ENCODE results near the gene CDH12. TPM values are rescaled to one million over a fixed set of nuclear protein-coding genes. Genes with fewer than 3 reads are reported as not detected.

The CDH12 gene
- polyA plus RNA-seq, 2 donors, result 0.01 TPM; not detected in 1

- Histone ChIP-seq H3K4me1 (ENCODE audit: control insufficient read depth in 2 of 2, insufficient read depth in 2 of 2, low read length in 1 of 2) (no peaks in the 10 kb centered on the region), H3K27me3 (ENCODE audit: control insufficient read depth in 1 of 2, insufficient read depth in 2 of 2, low read length in 2 of 2) (no peaks in the 10 kb centered on the region), H3K9me3 (ENCODE audit: control insufficient read depth in 2 of 2, insufficient read depth in 1 of 2, low read depth in 1 of 2, low read length in 1 of 2) (no peaks in the 10 kb centered on the region), H3K4me3 (ENCODE audit: low read depth in 1 of 2, low read length in 2 of 2) (no peak overlapping the region), H3K36me3 (ENCODE audit: control insufficient read depth in 2 of 2, insufficient read depth in 2 of 2, low read length in 1 of 2) (no peaks in the 10 kb centered on the region), H3K27ac (ENCODE audit: low read depth in 2 of 2, low read length in 1 of 2) (no peak overlapping the region)
- 16 to 22% methylated on average over 2 of the region's 2 CpGs for WGBS, 2 donors
Measured at GRCh38 chr5:22683050-22683449, 170.1 kb downstream of the CDH12 start.

- no peaks in the 10 kb centered on the region for H3K4me1 ChIP-seq (ENCODE audit: control insufficient read depth in 2 of 2, insufficient read depth in 2 of 2, low read length in 1 of 2)
- no peak overlapping the region for H3K4me3 ChIP-seq (ENCODE audit: low read depth in 1 of 2, low read length in 2 of 2)
- no peaks in the 10 kb centered on the region for H3K27me3 ChIP-seq (ENCODE audit: control insufficient read depth in 1 of 2, insufficient read depth in 2 of 2, low read length in 2 of 2)
- no peaks in the 10 kb centered on the region for H3K9me3 ChIP-seq (ENCODE audit: control insufficient read depth in 2 of 2, insufficient read depth in 1 of 2, low read depth in 1 of 2, low read length in 1 of 2)
- 45 to 49% methylated on average over 3 of the region's 3 CpGs for WGBS, 2 donors
- H3K36me3 ChIP-seq (ENCODE audit: control insufficient read depth in 2 of 2, insufficient read depth in 2 of 2, low read length in 1 of 2), result no peaks in the 10 kb centered on the region
- H3K27ac ChIP-seq (ENCODE audit: low read depth in 2 of 2, low read length in 1 of 2), result no peak overlapping the region
Measured at GRCh38 chr5:22678886-22679285, 174.3 kb downstream of the CDH12 start.

DNA sequence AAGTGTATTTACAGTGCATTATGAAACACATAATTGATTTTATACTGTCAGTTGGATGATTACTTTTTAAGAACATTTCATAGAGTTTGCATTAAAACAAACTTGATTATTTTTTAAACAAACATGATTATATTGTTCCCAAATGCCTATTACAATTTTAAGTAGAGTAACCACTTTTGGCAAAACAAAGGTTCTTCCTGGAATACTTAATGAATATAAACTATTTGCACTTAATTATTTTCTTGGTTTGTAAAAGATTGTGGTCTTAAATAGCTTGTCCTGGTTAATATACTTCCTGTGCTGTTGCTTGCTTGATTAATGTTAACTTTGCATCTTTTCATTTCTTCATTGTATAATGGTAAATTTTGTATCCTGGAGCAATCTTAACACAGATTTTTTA, 180.0 kb downstream of the CDH12 start:
- no peak overlapping the region for H3K27ac ChIP-seq (ENCODE audit: low read depth in 2 of 2, low read length in 1 of 2)
- no peaks in the 10 kb centered on the region for H3K27me3 ChIP-seq (ENCODE audit: control insufficient read depth in 1 of 2, insufficient read depth in 2 of 2, low read length in 2 of 2)
- no peaks in the 10 kb centered on the region for H3K4me1 ChIP-seq (ENCODE audit: control insufficient read depth in 2 of 2, insufficient read depth in 2 of 2, low read length in 1 of 2)
- H3K9me3 ChIP-seq (ENCODE audit: control insufficient read depth in 2 of 2, insufficient read depth in 1 of 2, low read depth in 1 of 2, low read length in 1 of 2), result no peaks in the 10 kb centered on the region
- no peak overlapping the region for H3K4me3 ChIP-seq (ENCODE audit: low read depth in 1 of 2, low read length in 2 of 2)
- H3K36me3 ChIP-seq (ENCODE audit: control insufficient read depth in 2 of 2, insufficient read depth in 2 of 2, low read length in 1 of 2), result no peaks in the 10 kb centered on the region

GRCh38 chr5:22669345-22669744, 183.8 kb downstream of the CDH12 start:
- Histone ChIP-seq H3K4me3 (ENCODE audit: low read depth in 1 of 2, low read length in 2 of 2) (no peak overlapping the region), H3K4me1 (ENCODE audit: control insufficient read depth in 2 of 2, insufficient read depth in 2 of 2, low read length in 1 of 2) (no peaks in the 10 kb centered on the region), H3K27me3 (ENCODE audit: control insufficient read depth in 1 of 2, insufficient read depth in 2 of 2, low read length in 2 of 2) (no peaks in the 10 kb centered on the region), H3K36me3 (ENCODE audit: control insufficient read depth in 2 of 2, insufficient read depth in 2 of 2, low read length in 1 of 2) (no peaks in the 10 kb centered on the region), H3K9me3 (ENCODE audit: control insufficient read depth in 2 of 2, insufficient read depth in 1 of 2, low read depth in 1 of 2, low read length in 1 of 2) (no peaks in the 10 kb centered on the region), H3K27ac (ENCODE audit: low read depth in 2 of 2, low read length in 1 of 2) (no peak overlapping the region)
- WGBS, 2 donors, result 73 to 76% methylated on average over 4 of the region's 4 CpGs

- H3K4me3 ChIP-seq (ENCODE audit: low read depth in 1 of 2, low read length in 2 of 2), result no peak overlapping the region
- H3K9me3 ChIP-seq (ENCODE audit: control insufficient read depth in 2 of 2, insufficient read depth in 1 of 2, low read depth in 1 of 2, low read length in 1 of 2), result no peaks in the 10 kb centered on the region
- H3K36me3 ChIP-seq (ENCODE audit: control insufficient read depth in 2 of 2, insufficient read depth in 2 of 2, low read length in 1 of 2), result no peaks in the 10 kb centered on the region
- no peaks in the 10 kb centered on the region for H3K4me1 ChIP-seq (ENCODE audit: control insufficient read depth in 2 of 2, insufficient read depth in 2 of 2, low read length in 1 of 2)
- H3K27me3 ChIP-seq (ENCODE audit: control insufficient read depth in 1 of 2, insufficient read depth in 2 of 2, low read length in 2 of 2), result no peaks in the 10 kb centered on the region
- H3K27ac ChIP-seq (ENCODE audit: low read depth in 2 of 2, low read length in 1 of 2), result no peak overlapping the region
- WGBS, 2 donors, result 72 to 81% methylated on average over 2 of the region's 2 CpGs
Measured at GRCh38 chr5:22665801-22666200, 187.3 kb downstream of the CDH12 start.

GRCh38 chr5:22663134-22663533, 190.0 kb downstream of the CDH12 start:
- H3K27ac ChIP-seq (ENCODE audit: low read depth in 2 of 2, low read length in 1 of 2), result no peak overlapping the region
- no peaks in the 10 kb centered on the region for H3K9me3 ChIP-seq (ENCODE audit: control insufficient read depth in 2 of 2, insufficient read depth in 1 of 2, low read depth in 1 of 2, low read length in 1 of 2)
- no peaks in the 10 kb centered on the region for H3K27me3 ChIP-seq (ENCODE audit: control insufficient read depth in 1 of 2, insufficient read depth in 2 of 2, low read length in 2 of 2)
- H3K36me3 ChIP-seq (ENCODE audit: control insufficient read depth in 2 of 2, insufficient read depth in 2 of 2, low read length in 1 of 2), result no peaks in the 10 kb centered on the region
- H3K4me1 ChIP-seq (ENCODE audit: control insufficient read depth in 2 of 2, insufficient read depth in 2 of 2, low read length in 1 of 2), result no peaks in the 10 kb centered on the region
- H3K4me3 ChIP-seq (ENCODE audit: low read depth in 1 of 2, low read length in 2 of 2), result no peak overlapping the region
- WGBS, 2 donors, result 26 to 40% methylated on average over 2 of the region's 2 CpGs

GRCh38 chr5:22662391-22662790, 190.8 kb downstream of the CDH12 start:
- Histone ChIP-seq H3K9me3 (ENCODE audit: control insufficient read depth in 2 of 2, insufficient read depth in 1 of 2, low read depth in 1 of 2, low read length in 1 of 2) (no peaks in the 10 kb centered on the region), H3K27me3 (ENCODE audit: control insufficient read depth in 1 of 2, insufficient read depth in 2 of 2, low read length in 2 of 2) (no peaks in the 10 kb centered on the region), H3K4me1 (ENCODE audit: control insufficient read depth in 2 of 2, insufficient read depth in 2 of 2, low read length in 1 of 2) (no peaks in the 10 kb centered on the region), H3K36me3 (ENCODE audit: control insufficient read depth in 2 of 2, insufficient read depth in 2 of 2, low read length in 1 of 2) (no peaks in the 10 kb centered on the region), H3K4me3 (ENCODE audit: low read depth in 1 of 2, low read length in 2 of 2) (no peak overlapping the region), H3K27ac (ENCODE audit: low read depth in 2 of 2, low read length in 1 of 2) (no peak overlapping the region)
- 35 to 41% methylated on average over 3 of the region's 3 CpGs for WGBS, 2 donors

GRCh38 chr5:22651355-22651754, 201.8 kb downstream of the CDH12 start:
- Histone ChIP-seq H3K27me3 (ENCODE audit: control insufficient read depth in 1 of 2, insufficient read depth in 2 of 2, low read length in 2 of 2) (no peaks in the 10 kb centered on the region), H3K4me3 (ENCODE audit: low read depth in 1 of 2, low read length in 2 of 2) (no peak overlapping the region), H3K9me3 (ENCODE audit: control insufficient read depth in 2 of 2, insufficient read depth in 1 of 2, low read depth in 1 of 2, low read length in 1 of 2) (no peaks in the 10 kb centered on the region), H3K36me3 (ENCODE audit: control insufficient read depth in 2 of 2, insufficient read depth in 2 of 2, low read length in 1 of 2) (no peaks in the 10 kb centered on the region), H3K4me1 (ENCODE audit: control insufficient read depth in 2 of 2, insufficient read depth in 2 of 2, low read length in 1 of 2) (no peaks in the 10 kb centered on the region), H3K27ac (ENCODE audit: low read depth in 2 of 2, low read length in 1 of 2) (no peak overlapping the region)

GRCh38 chr5:22650511-22650910, 202.6 kb downstream of the CDH12 start:
- no peak overlapping the region for H3K4me3 ChIP-seq (ENCODE audit: low read depth in 1 of 2, low read length in 2 of 2)
- no peak overlapping the region for H3K27ac ChIP-seq (ENCODE audit: low read depth in 2 of 2, low read length in 1 of 2)
- no peaks in the 10 kb centered on the region for H3K4me1 ChIP-seq (ENCODE audit: control insufficient read depth in 2 of 2, insufficient read depth in 2 of 2, low read length in 1 of 2)
- WGBS, 2 donors, result 42 to 48% methylated on average over 2 of the region's 2 CpGs
- no peaks in the 10 kb centered on the region for H3K27me3 ChIP-seq (ENCODE audit: control insufficient read depth in 1 of 2, insufficient read depth in 2 of 2, low read length in 2 of 2)
- H3K9me3 ChIP-seq (ENCODE audit: control insufficient read depth in 2 of 2, insufficient read depth in 1 of 2, low read depth in 1 of 2, low read length in 1 of 2), result no peaks in the 10 kb centered on the region
- no peaks in the 10 kb centered on the region for H3K36me3 ChIP-seq (ENCODE audit: control insufficient read depth in 2 of 2, insufficient read depth in 2 of 2, low read length in 1 of 2)

GRCh38 chr5:22649074-22649473, 204.1 kb downstream of the CDH12 start:
- no peak overlapping the region for H3K4me3 ChIP-seq (ENCODE audit: low read depth in 1 of 2, low read length in 2 of 2)
- no peaks in the 10 kb centered on the region for H3K36me3 ChIP-seq (ENCODE audit: control insufficient read depth in 2 of 2, insufficient read depth in 2 of 2, low read length in 1 of 2)
- WGBS, 2 donors, result 17 to 37% methylated on average over 1 of the region's 1 CpG
- H3K27me3 ChIP-seq (ENCODE audit: control insufficient read depth in 1 of 2, insufficient read depth in 2 of 2, low read length in 2 of 2), result no peaks in the 10 kb centered on the region
- no peaks in the 10 kb centered on the region for H3K9me3 ChIP-seq (ENCODE audit: control insufficient read depth in 2 of 2, insufficient read depth in 1 of 2, low read depth in 1 of 2, low read length in 1 of 2)
- H3K27ac ChIP-seq (ENCODE audit: low read depth in 2 of 2, low read length in 1 of 2), result no peak overlapping the region
- no peaks in the 10 kb centered on the region for H3K4me1 ChIP-seq (ENCODE audit: control insufficient read depth in 2 of 2, insufficient read depth in 2 of 2, low read length in 1 of 2)

Measured in esophagus (tissue), 2 donors.